HL-60 (cell line): ENCODE results near the gene THAP7.

Experiments used
- GABPA ChIP-seq: IDR thresholded peaks from 2 replicates; pipeline ENCODE4 v1.6.1; 2012; ENCODE audit warnings: low read depth
- POLR2AphosphoS5 ChIP-seq: IDR thresholded peaks from 2 replicates; pipeline ENCODE4 v1.6.1; 2012; ENCODE audit warnings: low read depth
- SPI1 ChIP-seq: IDR thresholded peaks from 2 replicates; pipeline ENCODE4 v1.6.1; 2012; ENCODE audit warnings: low read depth, mild to moderate bottlenecking, borderline replicate concordance
- TF ChIP-seq, protein P1 (sequence below): IDR thresholded peaks from one replicate; pipeline ENCODE4 v1.5.1; 2011; ENCODE audit warnings: low read length, control low read depth, inconsistent platforms; ENCODE audit not compliant: insufficient read depth
- TF ChIP-seq, protein P2 (sequence below): IDR thresholded peaks from 2 replicates; pipeline ENCODE4 v1.6.1; 2012; ENCODE audit warnings: low read depth; ENCODE audit not compliant: insufficient replicate concordance

GRCh38 chr22:20962491-20962945, 39.4 kb downstream of the THAP7 start:
- TF ChIP-seq, protein P1, sequence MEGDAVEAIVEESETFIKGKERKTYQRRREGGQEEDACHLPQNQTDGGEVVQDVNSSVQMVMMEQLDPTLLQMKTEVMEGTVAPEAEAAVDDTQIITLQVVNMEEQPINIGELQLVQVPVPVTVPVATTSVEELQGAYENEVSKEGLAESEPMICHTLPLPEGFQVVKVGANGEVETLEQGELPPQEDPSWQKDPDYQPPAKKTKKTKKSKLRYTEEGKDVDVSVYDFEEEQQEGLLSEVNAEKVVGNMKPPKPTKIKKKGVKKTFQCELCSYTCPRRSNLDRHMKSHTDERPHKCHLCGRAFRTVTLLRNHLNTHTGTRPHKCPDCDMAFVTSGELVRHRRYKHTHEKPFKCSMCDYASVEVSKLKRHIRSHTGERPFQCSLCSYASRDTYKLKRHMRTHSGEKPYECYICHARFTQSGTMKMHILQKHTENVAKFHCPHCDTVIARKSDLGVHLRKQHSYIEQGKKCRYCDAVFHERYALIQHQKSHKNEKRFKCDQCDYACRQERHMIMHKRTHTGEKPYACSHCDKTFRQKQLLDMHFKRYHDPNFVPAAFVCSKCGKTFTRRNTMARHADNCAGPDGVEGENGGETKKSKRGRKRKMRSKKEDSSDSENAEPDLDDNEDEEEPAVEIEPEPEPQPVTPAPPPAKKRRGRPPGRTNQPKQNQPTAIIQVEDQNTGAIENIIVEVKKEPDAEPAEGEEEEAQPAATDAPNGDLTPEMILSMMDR: no peak
- TF ChIP-seq GABPA (no peak), POLR2AphosphoS5 (no peak), SPI1 (no peak)
- TF ChIP-seq, protein P2, sequence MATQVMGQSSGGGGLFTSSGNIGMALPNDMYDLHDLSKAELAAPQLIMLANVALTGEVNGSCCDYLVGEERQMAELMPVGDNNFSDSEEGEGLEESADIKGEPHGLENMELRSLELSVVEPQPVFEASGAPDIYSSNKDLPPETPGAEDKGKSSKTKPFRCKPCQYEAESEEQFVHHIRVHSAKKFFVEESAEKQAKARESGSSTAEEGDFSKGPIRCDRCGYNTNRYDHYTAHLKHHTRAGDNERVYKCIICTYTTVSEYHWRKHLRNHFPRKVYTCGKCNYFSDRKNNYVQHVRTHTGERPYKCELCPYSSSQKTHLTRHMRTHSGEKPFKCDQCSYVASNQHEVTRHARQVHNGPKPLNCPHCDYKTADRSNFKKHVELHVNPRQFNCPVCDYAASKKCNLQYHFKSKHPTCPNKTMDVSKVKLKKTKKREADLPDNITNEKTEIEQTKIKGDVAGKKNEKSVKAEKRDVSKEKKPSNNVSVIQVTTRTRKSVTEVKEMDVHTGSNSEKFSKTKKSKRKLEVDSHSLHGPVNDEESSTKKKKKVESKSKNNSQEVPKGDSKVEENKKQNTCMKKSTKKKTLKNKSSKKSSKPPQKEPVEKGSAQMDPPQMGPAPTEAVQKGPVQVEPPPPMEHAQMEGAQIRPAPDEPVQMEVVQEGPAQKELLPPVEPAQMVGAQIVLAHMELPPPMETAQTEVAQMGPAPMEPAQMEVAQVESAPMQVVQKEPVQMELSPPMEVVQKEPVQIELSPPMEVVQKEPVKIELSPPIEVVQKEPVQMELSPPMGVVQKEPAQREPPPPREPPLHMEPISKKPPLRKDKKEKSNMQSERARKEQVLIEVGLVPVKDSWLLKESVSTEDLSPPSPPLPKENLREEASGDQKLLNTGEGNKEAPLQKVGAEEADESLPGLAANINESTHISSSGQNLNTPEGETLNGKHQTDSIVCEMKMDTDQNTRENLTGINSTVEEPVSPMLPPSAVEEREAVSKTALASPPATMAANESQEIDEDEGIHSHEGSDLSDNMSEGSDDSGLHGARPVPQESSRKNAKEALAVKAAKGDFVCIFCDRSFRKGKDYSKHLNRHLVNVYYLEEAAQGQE: no peak
